Mesenchymal stem cell (in vitro differentiated cells and primary cell): ENCODE data around the gene TENT4B.
A peak's percentile ranks its signal among the peaks of the same experiment; 100 is the strongest.

Experiments
- DNase-seq: peaks from one replicate; pipeline ENCODE4 v3.0.0-alpha.2; 2013
- H2AFZ ChIP-seq: one replicate; pipeline ENCODE4 v1.6.1; 2013; ENCODE audit warnings: low read depth, mild to moderate bottlenecking, control low read depth, inconsistent platforms, low read length, moderate library complexity
- H2AK5ac ChIP-seq: 2 replicates; pipeline ENCODE4 v1.6.1; 2013; ENCODE audit warnings: low read length, moderate library complexity, mild to moderate bottlenecking, inconsistent platforms; ENCODE audit not compliant: severe bottlenecking
- H2BK120ac ChIP-seq: one replicate; pipeline ENCODE4 v1.6.1; 2013; ENCODE audit warnings: low read depth, mild to moderate bottlenecking, inconsistent platforms, low read length, moderate library complexity
- H2BK12ac ChIP-seq, 2 experiments: one replicate each; pipeline ENCODE4 v1.6.1; 2013; ENCODE audit warnings: inconsistent platforms in 2 of 2, low read length in 2 of 2, mild to moderate bottlenecking in 2 of 2, moderate library complexity in 2 of 2, control low read depth in 1 of 2
- H2BK15ac ChIP-seq: one replicate; pipeline ENCODE4 v1.6.1; 2013; ENCODE audit warnings: mild to moderate bottlenecking, low read depth, inconsistent platforms; ENCODE audit not compliant: poor library complexity, severe bottlenecking
- H2BK5ac ChIP-seq: 2 replicates; pipeline ENCODE4 v1.6.1; 2013; ENCODE audit warnings: low read depth, mild to moderate bottlenecking, low read length, control low read depth, inconsistent platforms; ENCODE audit not compliant: poor library complexity, severe bottlenecking
- H3K14ac ChIP-seq, 2 experiments: one replicate each; pipeline ENCODE4 v1.6.1; 2013; ENCODE audit warnings: inconsistent platforms in 2 of 2, low read length in 2 of 2, control low read depth in 1 of 2, mild to moderate bottlenecking in 1 of 2, moderate library complexity in 1 of 2
- H3K18ac ChIP-seq, 2 experiments: one replicate each; pipeline ENCODE4 v1.6.1; 2013; ENCODE audit warnings: inconsistent platforms in 2 of 2, low read length in 2 of 2, control low read depth in 1 of 2, low read depth in 1 of 2, mild to moderate bottlenecking in 1 of 2
- H3K23ac ChIP-seq, 2 experiments: one replicate each; pipeline ENCODE4 v1.6.1; 2013; ENCODE audit warnings: inconsistent platforms in 2 of 2, low read length in 2 of 2, mild to moderate bottlenecking in 2 of 2, moderate library complexity in 2 of 2, control low read depth in 1 of 2
- H3K27ac ChIP-seq: 2 replicates; pipeline ENCODE4 v1.5.1; 2013; ENCODE audit warnings: mild to moderate bottlenecking, moderate library complexity, low read length, control low read depth, inconsistent platforms; ENCODE audit not compliant: poor library complexity, severe bottlenecking
- H3K27me3 ChIP-seq, 2 experiments: 2 replicates each; pipeline versions ENCODE4 v1.6.1 to v1.7.0; 2013; ENCODE audit warnings: low read length in 2 of 2, mild to moderate bottlenecking in 2 of 2, moderate library complexity in 2 of 2, control low read depth in 1 of 2, inconsistent platforms in 1 of 2; ENCODE audit not compliant: control insufficient read depth in 1 of 2, insufficient read depth in 1 of 2
- H3K36me3 ChIP-seq, 2 experiments: 2 replicates each; pipeline versions ENCODE4 v1.6.1 to v1.7.0; 2013; ENCODE audit warnings: low read length in 2 of 2, control low read depth in 1 of 2, inconsistent platforms in 1 of 2, low read depth in 1 of 2, mild to moderate bottlenecking in 1 of 2; ENCODE audit not compliant: insufficient read depth in 2 of 2, control insufficient read depth in 1 of 2
- H3K4ac ChIP-seq, 2 experiments: one replicate each; pipeline ENCODE4 v1.6.1; 2013; ENCODE audit warnings: inconsistent platforms in 2 of 2, low read length in 2 of 2, mild to moderate bottlenecking in 2 of 2, moderate library complexity in 2 of 2, control low read depth in 1 of 2, low read depth in 1 of 2
- H3K4me1 ChIP-seq: 2 replicates; pipeline ENCODE4 v1.6.1; 2013; ENCODE audit warnings: low read depth, low read length, control low read depth; ENCODE audit not compliant: control insufficient read depth, insufficient read depth
- H3K4me2 ChIP-seq: 2 replicates; pipeline ENCODE4 v1.6.1; 2013; ENCODE audit warnings: low read length, mild to moderate bottlenecking, inconsistent platforms; ENCODE audit not compliant: poor library complexity, severe bottlenecking
- H3K4me3 ChIP-seq, 2 experiments: 2 replicates each; pipeline versions ENCODE4 v1.5.1 to v1.7.0; 2013; ENCODE audit warnings: low read length in 2 of 2, mild to moderate bottlenecking in 2 of 2, control low read depth in 1 of 2, low read depth in 1 of 2; ENCODE audit not compliant: insufficient read depth in 1 of 2
- H3K79me1 ChIP-seq: replicated peaks from 2 replicates; pipeline ENCODE4 v1.6.1; 2013; ENCODE audit warnings: mild to moderate bottlenecking, control low read depth, low read length, inconsistent platforms; ENCODE audit not compliant: poor library complexity, severe bottlenecking
- H3K9ac ChIP-seq: 2 replicates; pipeline ENCODE4 v1.7.0; 2013; ENCODE audit warnings: mild to moderate bottlenecking, low read length, moderate library complexity
- H3K9me3 ChIP-seq: 2 replicates; pipeline ENCODE4 v1.7.0; 2013; ENCODE audit warnings: mild to moderate bottlenecking, low read length; ENCODE audit not compliant: control insufficient read depth
- H4K8ac ChIP-seq: one replicate; pipeline ENCODE4 v1.6.1; 2013; ENCODE audit warnings: inconsistent platforms, mild to moderate bottlenecking, low read length, moderate library complexity
- H4K91ac ChIP-seq: one replicate; pipeline ENCODE4 v1.6.1; 2013; ENCODE audit warnings: mild to moderate bottlenecking, low read length, inconsistent platforms
- WGBS: methylation state at CpG from one replicate; pipeline ENCODE4 v1.1.7; 2013; ENCODE audit warnings: mixed read lengths; 5-methylcytosine and 5-hydroxymethylcytosine counted together

The TENT4B gene

GRCh38 chr16:50252874-50253513, 99.9 kb downstream of the TENT4B start:
- Histone ChIP-seq H3K27me3 (no peaks in the 10 kb centered on the region), H3K18ac (no peak overlapping the region), H3K27ac (no peak overlapping the region), H3K14ac (no peak overlapping the region), H3K4ac (no peak overlapping the region), H4K91ac (no peak overlapping the region), H2AK5ac (no peak overlapping the region), H3K79me1 (no peaks in the 10 kb centered on the region), H4K8ac (no peak overlapping the region), H3K9ac (peak overlapping the region; percentile 65), H2BK15ac (no peak overlapping the region), H2BK5ac (no peak overlapping the region), H3K9me3 (no peaks in the 10 kb centered on the region), H2AFZ (no peak overlapping the region), H2BK12ac (no peak overlapping the region), H3K4me3 (no peak overlapping the region), H3K36me3 (no peaks in the 10 kb centered on the region), H3K4me2 (no peak overlapping the region), H3K4me1 (peaks cover 12% of the 10 kb centered on the region), H3K23ac (no peak overlapping the region), H2BK120ac (no peak overlapping the region)
- WGBS: 94% methylated on average over 11 of the region's 12 CpGs
- no peak for DNase-seq

GRCh38 chr16:50253514-50253910, 100.4 kb downstream of the TENT4B start:
- DNase-seq: no peak
- 93% methylated on average over 8 of the region's 8 CpGs for WGBS
- Histone ChIP-seq H3K79me1 (no peaks in the 10 kb centered on the region), H3K14ac (no peak overlapping the region), H3K18ac (no peak overlapping the region), H3K27ac (no peak overlapping the region), H4K8ac (no peak overlapping the region), H3K4ac (no peak overlapping the region), H3K4me1 (peaks cover 12% of the 10 kb centered on the region), H2BK120ac (no peak overlapping the region), H4K91ac (no peak overlapping the region), H2AK5ac (no peak overlapping the region), H2BK5ac (no peak overlapping the region), H2AFZ (no peak overlapping the region), H2BK15ac (peak overlapping the region; percentile 17), H2BK12ac (no peak overlapping the region), H3K23ac (no peak overlapping the region), H3K9ac (peak overlapping the region; percentile 65), H3K9me3 (no peaks in the 10 kb centered on the region), H3K4me2 (no peak overlapping the region), H3K27me3 (no peaks in the 10 kb centered on the region), H3K4me3 (no peak overlapping the region), H3K36me3 (no peaks in the 10 kb centered on the region)

GRCh38 chr16:50254072-50254471, 101.0 kb downstream of the TENT4B start:
- Histone ChIP-seq H2BK120ac (no peak overlapping the region), H3K27me3 (no peaks in the 10 kb centered on the region), H2AK5ac (no peak overlapping the region), H2BK12ac (no peak overlapping the region), H3K18ac (no peak overlapping the region), H2AFZ (no peak overlapping the region), H3K9me3 (no peaks in the 10 kb centered on the region), H3K23ac (no peak overlapping the region), H3K79me1 (no peaks in the 10 kb centered on the region), H3K4me2 (no peak overlapping the region), H3K27ac (no peak overlapping the region), H2BK15ac (no peak overlapping the region), H2BK5ac (no peak overlapping the region), H3K4ac (no peak overlapping the region), H3K9ac (no peak overlapping the region), H3K4me1 (peaks cover 12% of the 10 kb centered on the region), H3K36me3 (no peaks in the 10 kb centered on the region), H4K8ac (no peak overlapping the region), H3K14ac (no peak overlapping the region), H4K91ac (no peak overlapping the region), H3K4me3 (no peak overlapping the region)
- 83% methylated on average over 5 of the region's 7 CpGs for WGBS
- no peak for DNase-seq

GRCh38 chr16:50255538-50255937, 102.4 kb downstream of the TENT4B start:
- no peaks in the 10 kb centered on the region for H3K36me3 ChIP-seq
- H4K91ac ChIP-seq: no peak overlapping the region
- peaks cover 21% of the 10 kb centered on the region for H3K4me1 ChIP-seq
- no peak overlapping the region for H3K23ac ChIP-seq
- H3K14ac ChIP-seq: no peak overlapping the region
- no peaks in the 10 kb centered on the region for H3K27me3 ChIP-seq
- H2BK120ac ChIP-seq: no peak overlapping the region
- WGBS: 85% methylated on average over 2 of the region's 2 CpGs
- H3K18ac ChIP-seq: no peak overlapping the region
- no peak overlapping the region for H2BK12ac ChIP-seq
- no peak overlapping the region for H2BK5ac ChIP-seq
- H4K8ac ChIP-seq: no peak overlapping the region
- no peaks in the 10 kb centered on the region for H3K79me1 ChIP-seq
- no peaks in the 10 kb centered on the region for H3K9me3 ChIP-seq
- H2BK15ac ChIP-seq: no peak overlapping the region
- no peak for DNase-seq
- H3K4ac ChIP-seq: no peak overlapping the region
- no peak overlapping the region for H3K27ac ChIP-seq
- H3K4me3 ChIP-seq: no peak overlapping the region
- no peak overlapping the region for H3K4me2 ChIP-seq
- H3K9ac ChIP-seq: no peak overlapping the region
- H2AK5ac ChIP-seq: no peak overlapping the region
- no peak overlapping the region for H2AFZ ChIP-seq
